IMR-90 (cell line): Measurements from ENCODE around the gene RHO. TPM values are rescaled to one million over a fixed set of nuclear protein-coding genes. Genes with fewer than 3 reads are reported as not detected.

Experiments
- ATAC-seq: fragments of 200-7000 bp; cut with Tn5 transposase; 2 replicates; pipeline ENCODE4 v1.9.1; 2020; ENCODE audit warnings: low read depth, mild to moderate bottlenecking, moderate library complexity
- BruUV-seq: library from RNA; stranded (reverse); fragments of 400-500 nt; replicated peaks from 2 replicates; lab custom pipeline; 2021; lab: Mats Ljungman, UMichigan
- CTCF ChIA-PET: fragments of 300-600 bp; formaldehyde crosslinking; extraction: SDS; loops from one replicate; lab custom pipeline; 2021; ENCODE audit warnings: antibody characterized with exemption; lab: Yijun Ruan, JAX
- POLR2A ChIA-PET: fragments of 300-600 bp; sonication (Branson Sonifier 250); formaldehyde crosslinking; loops from one replicate; lab custom pipeline; 2022; ENCODE audit warnings: antibody characterized with exemption; ENCODE audit not compliant: unreplicated experiment; lab: Charles Lee
- DNase-seq: peaks from one replicate; pipeline ENCODE4 v3.0.0; 2013
- H2AFZ ChIP-seq: replicated peaks from 2 replicates; pipeline ENCODE3; 2013; ENCODE audit warnings: low read length, mild to moderate bottlenecking; ENCODE audit not compliant: poor library complexity
- H2AK5ac ChIP-seq: 2 replicates; pipeline ENCODE4 v1.6.1; 2013; ENCODE audit warnings: low read depth, low read length, inconsistent platforms
- H2AK9ac ChIP-seq: replicated peaks from 2 replicates; pipeline ENCODE3; 2013; ENCODE audit warnings: mild to moderate bottlenecking, low read depth, low read length, moderate library complexity; ENCODE audit not compliant: poor library complexity
- H2BK120ac ChIP-seq: 2 replicates; pipeline ENCODE4 v1.6.1; 2013; ENCODE audit warnings: low read depth, low read length, inconsistent platforms
- H2BK15ac ChIP-seq: 3 replicates; pipeline ENCODE4 v1.6.1; 2013; ENCODE audit warnings: low read depth, low read length, inconsistent platforms
- H2BK20ac ChIP-seq: 2 replicates; pipeline ENCODE4 v1.6.1; 2013; ENCODE audit warnings: low read depth, mild to moderate bottlenecking, inconsistent platforms, low read length, moderate library complexity
- H2BK5ac ChIP-seq: 2 replicates; pipeline ENCODE4 v1.6.1; 2013; ENCODE audit warnings: mild to moderate bottlenecking, low read depth, low read length, inconsistent platforms; ENCODE audit not compliant: poor library complexity, severe bottlenecking
- H3K14ac ChIP-seq: replicated peaks from 2 replicates; pipeline ENCODE4 v1.6.1; 2013; ENCODE audit warnings: low read depth, low read length, inconsistent platforms
- H3K18ac ChIP-seq: 2 replicates; pipeline ENCODE4 v1.6.1; 2013; ENCODE audit warnings: low read depth, low read length, control low read depth
- H3K23ac ChIP-seq: 2 replicates; pipeline ENCODE4 v1.6.1; 2013; ENCODE audit warnings: low read depth, low read length, inconsistent platforms
- H3K27ac ChIP-seq: 2 replicates; pipeline ENCODE4 v1.5.1; 2013; ENCODE audit warnings: mild to moderate bottlenecking, control low read depth, low read length; ENCODE audit not compliant: insufficient read depth
- H3K27me3 ChIP-seq: 2 replicates; pipeline ENCODE4 v1.6.1; 2013; ENCODE audit warnings: low read length; ENCODE audit not compliant: control insufficient read depth, insufficient read depth
- H3K36me3 ChIP-seq: 2 replicates; pipeline ENCODE4 v1.6.1; 2013; ENCODE audit warnings: low read length, mixed read lengths; ENCODE audit not compliant: control insufficient read depth, insufficient read depth
- H3K4ac ChIP-seq: 2 replicates; pipeline ENCODE4 v1.6.1; 2013; ENCODE audit warnings: low read depth, low read length, inconsistent platforms
- H3K4me1 ChIP-seq: 2 replicates; pipeline ENCODE4 v1.6.1; 2013; ENCODE audit warnings: low read length, mixed read lengths; ENCODE audit not compliant: control insufficient read depth, insufficient read depth
- H3K4me2 ChIP-seq: 2 replicates; pipeline ENCODE4 v1.6.1; 2013; ENCODE audit warnings: low read depth, mild to moderate bottlenecking, control low read depth, low read length, moderate library complexity
- H3K4me3 ChIP-seq: 2 replicates; pipeline ENCODE4 v1.5.1; 2013; ENCODE audit warnings: low read depth, mild to moderate bottlenecking, control low read depth, low read length, moderate library complexity; ENCODE audit not compliant: insufficient read depth
- H3K56ac ChIP-seq: 2 replicates; pipeline ENCODE4 v1.6.1; 2013; ENCODE audit warnings: low read length, inconsistent platforms; ENCODE audit not compliant: insufficient read depth; ENCODE audit errors: extremely low read depth
- H3K79me1 ChIP-seq, 2 experiments: 2 replicates each; pipeline ENCODE4 v1.6.1; 2013; ENCODE audit warnings: low read length in 2 of 2, inconsistent platforms in 1 of 2, low read depth in 1 of 2
- H3K9ac ChIP-seq: 2 replicates; pipeline ENCODE4 v1.6.1; 2013; ENCODE audit warnings: low read depth, low read length, control low read depth
- H3K9me1 ChIP-seq: 2 replicates; pipeline ENCODE4 v1.6.1; 2013; ENCODE audit warnings: low read length, inconsistent platforms; ENCODE audit not compliant: insufficient read depth
- H3K9me3 ChIP-seq: 2 replicates; pipeline ENCODE4 v1.6.1; 2013; ENCODE audit warnings: low read length; ENCODE audit not compliant: control insufficient read depth, insufficient read depth
- H4K20me1 ChIP-seq: 2 replicates; pipeline ENCODE4 v1.6.1; 2013; ENCODE audit warnings: low read length, inconsistent platforms; ENCODE audit not compliant: insufficient read depth
- H4K5ac ChIP-seq: 2 replicates; pipeline ENCODE4 v1.6.1; 2013; ENCODE audit warnings: mild to moderate bottlenecking, low read depth, low read length, control low read depth
- H4K8ac ChIP-seq, 2 experiments: 2 replicates each; pipeline ENCODE4 v1.6.1; 2013; ENCODE audit warnings: low read depth in 2 of 2, low read length in 2 of 2, control low read depth in 1 of 2, inconsistent platforms in 1 of 2
- H4K91ac ChIP-seq: 2 replicates; pipeline ENCODE4 v1.6.1; 2013; ENCODE audit warnings: low read depth, low read length, inconsistent platforms; ENCODE audit not compliant: insufficient read depth
- CEBPB ChIP-seq: IDR thresholded peaks from 2 replicates; pipeline ENCODE4 v1.6.1; 2012; ENCODE audit warnings: low read depth, low read length, improper control_type of control experiment
- CHD1 ChIP-seq: IDR thresholded peaks from 2 replicates; pipeline ENCODE4 v1.6.1; 2012; ENCODE audit warnings: low read depth, low read length, improper control_type of control experiment
- RAD21 ChIP-seq: IDR thresholded peaks from 2 replicates; pipeline ENCODE4 v1.6.1; 2012; ENCODE audit warnings: low read length, improper control_type of control experiment
- SMC3 ChIP-seq: fragments of 150-350 bp; IDR thresholded peaks from 2 replicates; pipeline ENCODE4 v1.6.1; 2016; ENCODE audit warnings: low read depth, mild to moderate bottlenecking, antibody characterized with exemption, low read length, moderate library complexity
- WGBS, 2 experiments: methylation state at CpG; one replicate each; pipeline versions ENCODE4 v1.1.5 to v1.1.7; 2013; ENCODE audit warnings: missing lambda C conversion rate in 2 of 2; ENCODE audit not compliant: insufficient read length in 1 of 2; ENCODE audit errors: extremely low coverage in 2 of 2; 5-methylcytosine and 5-hydroxymethylcytosine counted together
- dilution Hi-C: fragments of 300-500 bp; cut with HindIII; formaldehyde crosslinking; loops from one replicate; pipeline ENCODE4 v1.14.3; 2018; ENCODE audit warnings: low sequenced_read_pairs; ENCODE audit not compliant: unreplicated experiment
- in situ Hi-C: fragments of 300-500 bp; cut with MboI; formaldehyde crosslinking; loops from 3 replicates; pipeline ENCODE4 v1.14.3; 2019; ENCODE audit warnings: low sequenced_read_pairs, inconsistent platforms, mixed read lengths
- intact Hi-C: fragments of 100-400 bp; cut with micrococcal nuclease; formaldehyde crosslinking; loops from 2 replicates; pipeline ENCODE4 v1.10.0; 2022
- polyA plus RNA-seq, 3 experiments: library from polyadenylated mRNA; depleted of rRNA; stranded (reverse); fragments of >200 nt; gene quantifications; 2 replicates each; pipeline ENCODE4 v1.2.3, GENCODE V29; 2012; ENCODE audit warnings: low replicate concordance in 1 of 3
- total RNA-seq: library from RNA; depleted of rRNA; stranded (reverse); fragments of >200 nt; gene quantifications from 2 replicates; pipeline ENCODE4 v1.2.3, GENCODE V29; 2012

RHO gene
- total and polyA plus RNA-seq, 2 of the 4 experiments (the other 2 are of a cell fraction) = not detected

DNA sequence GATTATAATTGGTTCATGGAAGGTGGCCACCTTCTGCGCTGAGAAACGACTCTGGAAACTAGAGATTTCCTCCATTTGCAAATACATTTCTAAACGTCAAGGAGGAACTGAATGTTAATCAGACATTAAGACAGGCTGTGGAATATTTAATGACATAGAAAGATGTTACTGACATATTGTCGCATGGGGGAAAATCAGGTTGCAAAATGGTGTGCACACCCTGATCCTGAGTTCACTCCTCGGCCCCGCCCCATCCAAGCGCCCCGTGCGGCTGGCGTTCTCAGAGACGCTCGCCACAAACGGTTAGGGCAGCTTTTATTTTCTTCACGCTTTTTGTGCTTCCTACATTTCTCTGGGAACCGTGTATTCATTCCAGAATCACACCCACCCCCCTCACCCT, 25.3 kb downstream of the RHO start:
- no peak overlapping the region for H3K4ac ChIP-seq
- H2AFZ ChIP-seq = no peak overlapping the region
- no peak overlapping the region for H4K5ac ChIP-seq
- H2BK20ac ChIP-seq = no peak overlapping the region
- DNase-seq = no peak
- H3K4me1 ChIP-seq = peaks cover 13% of the 10 kb centered on the region
- no peak overlapping the region for H2BK5ac ChIP-seq
- H2AK5ac ChIP-seq = no peak overlapping the region
- H2AK9ac ChIP-seq = no peak overlapping the region
- H3K27ac ChIP-seq = no peak overlapping the region
- no peak overlapping the region for H2BK15ac ChIP-seq
- H3K14ac ChIP-seq = no peak overlapping the region
- no peaks in the 10 kb centered on the region for H4K20me1 ChIP-seq
- no peak overlapping the region for H3K23ac ChIP-seq
- intact Hi-C loops (no loop called here), in situ Hi-C loops (no loop called here), dilution Hi-C loops (no loop called here)
- no peak for TF ChIP-seq RAD21
- no peak for TF ChIP-seq CEBPB
- TF ChIP-seq SMC3 = no peak
- no peak for TF ChIP-seq CHD1
- ATAC-seq = no peak
- CTCF ChIA-PET = no interaction called here
- no peak overlapping the region for H2BK120ac ChIP-seq
- H3K27me3 ChIP-seq = no peaks in the 10 kb centered on the region
- H3K56ac ChIP-seq = no peak overlapping the region
- H3K36me3 ChIP-seq = peaks cover 29% of the 10 kb centered on the region
- no TSS peak for BruUV-seq
- peaks cover 16% of the 10 kb centered on the region for H3K9me1 ChIP-seq
- H3K9me3 ChIP-seq = no peaks in the 10 kb centered on the region
- peaks cover 6 to 17% of the 10 kb centered on the region in 2 experiments; a peak in 2 of 4 replicates for H3K79me1 ChIP-seq
- no peak overlapping the region for H3K9ac ChIP-seq
- H4K8ac ChIP-seq = no peak overlapping the region
- POLR2A ChIA-PET = interaction anchor here (0.7 kb wide), 1 partner anchor 19 kb away, joined by 3 read pairs; no protein-coding TSS in a partner anchor
- H3K4me2 ChIP-seq = no peak overlapping the region
- H3K18ac ChIP-seq = no peak overlapping the region
- H4K91ac ChIP-seq = no peak overlapping the region
- 86% methylated on average over 10 of the region's 15 CpGs; no CpG with 5 or more reads in 1 of the 2 experiments for WGBS, 2 experiments
- H3K4me3 ChIP-seq = no peak overlapping the region
